ENCODE results near the gene STK24. TPM values are rescaled to one million over a fixed set of nuclear protein-coding genes. Genes with fewer than 3 reads are reported as not detected.

The STK24 gene
- total RNA-seq, 1 donor from 2014 or later: 26.2 TPM

- DNase-seq (ENCODE audit: low spot score): no peak
These were observed 101.4 kb downstream of the STK24 start for GRCh38 chr13:98475522-98475921.

- no peak for DNase-seq (ENCODE audit: low spot score)
These were observed 102.1 kb downstream of the STK24 start for GRCh38 chr13:98474761-98475160.

DNA sequence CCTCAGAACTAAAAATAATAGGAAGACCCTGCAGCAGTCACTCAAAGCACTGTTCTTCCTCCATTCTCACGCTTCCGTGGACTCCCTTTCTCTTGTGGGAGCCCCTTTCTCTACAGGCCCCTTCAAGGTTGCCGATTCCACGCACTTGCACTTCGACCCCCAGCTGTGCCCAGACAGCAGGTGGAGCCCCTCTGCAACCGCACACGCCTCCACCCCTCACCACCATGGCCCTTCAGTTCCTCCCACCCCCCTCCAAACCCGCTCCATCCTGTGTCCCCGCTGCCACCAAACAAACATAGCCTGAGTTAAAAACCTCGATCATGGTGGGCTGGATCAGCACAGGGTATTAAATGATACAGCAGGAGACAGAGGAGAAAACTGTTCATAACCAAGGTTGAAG, 102.6 kb downstream of the STK24 start:
- no peak for DNase-seq (ENCODE audit: low spot score)

- DNase-seq (ENCODE audit: low spot score): no peak
These were observed 103.1 kb downstream of the STK24 start for GRCh38 chr13:98473788-98474144.

DNA sequence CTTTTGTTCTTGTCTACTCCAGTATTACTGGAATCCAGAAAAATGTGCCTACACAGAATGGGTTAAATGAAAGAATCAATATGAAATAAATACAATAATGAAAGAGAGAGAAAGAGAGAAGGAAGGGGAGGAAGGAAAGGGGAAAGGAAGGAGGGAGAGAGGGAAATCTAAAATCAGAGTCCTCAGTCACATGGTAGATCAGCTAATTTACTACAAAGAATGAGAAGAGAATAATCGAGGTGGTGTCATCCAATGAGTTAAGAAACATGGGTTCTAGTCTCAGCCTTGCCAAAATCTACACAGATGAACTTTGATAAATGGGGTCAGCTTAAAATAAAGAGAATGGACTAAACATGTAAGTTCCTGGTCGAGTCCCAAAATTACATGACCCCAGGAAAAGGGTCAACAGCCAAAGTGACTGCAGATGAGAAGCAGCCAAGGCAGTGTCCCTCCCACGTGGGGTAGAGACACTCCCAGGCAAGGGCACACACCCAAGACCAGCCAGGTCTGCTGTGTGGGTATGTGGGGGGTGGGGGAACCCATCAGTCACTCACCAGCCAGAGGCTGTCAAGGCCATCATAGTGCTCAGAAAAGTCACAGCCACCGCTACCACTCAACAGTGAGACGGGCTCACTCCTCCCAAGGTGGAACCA, 103.6 kb downstream of the STK24 start:
- DNase-seq (ENCODE audit: low spot score): no peak

DNA sequence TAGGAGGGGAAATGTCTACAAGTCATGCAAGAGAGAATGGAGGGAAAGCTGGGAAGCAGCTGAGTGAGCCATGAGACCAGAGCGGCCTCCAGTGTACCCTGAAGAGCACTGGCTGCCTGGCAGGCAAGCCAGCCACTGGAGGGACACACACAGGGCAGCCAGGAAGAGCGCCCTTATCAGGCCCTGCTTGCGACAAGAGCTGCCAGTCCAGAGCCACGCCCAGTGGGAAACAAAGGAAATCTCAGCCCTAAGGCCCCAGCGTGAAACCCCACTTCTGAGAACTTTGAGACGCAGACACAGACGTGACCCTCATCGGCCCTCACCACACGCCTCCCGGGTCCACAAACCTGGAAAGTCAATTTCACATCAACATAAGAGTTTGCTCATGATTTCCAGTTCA, 105.0 kb downstream of the STK24 start:
- no peak for DNase-seq (ENCODE audit: low spot score)

DNA sequence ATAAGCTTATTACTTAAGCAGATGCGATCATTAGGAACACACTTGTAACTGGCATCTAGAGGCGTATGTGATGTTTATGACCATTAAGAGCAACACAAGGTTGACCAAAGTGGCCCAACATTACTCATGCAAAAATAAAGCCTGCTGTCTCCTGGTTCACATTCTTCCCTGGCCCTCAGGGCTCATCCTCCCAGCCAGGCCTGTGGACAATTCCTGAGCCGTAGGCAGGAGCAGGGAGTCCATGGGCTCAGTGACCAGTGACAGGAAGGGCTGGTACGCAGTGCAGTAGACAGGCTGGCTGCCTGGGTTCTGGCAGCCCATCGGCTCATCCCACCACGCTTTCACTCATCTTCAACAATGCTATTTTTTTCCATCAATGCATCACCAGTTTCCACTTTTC, 106.0 kb downstream of the STK24 start:
- no peak for DNase-seq (ENCODE audit: low spot score)

- DNase-seq (ENCODE audit: low spot score): no peak
These were observed 108.0 kb downstream of the STK24 start for GRCh38 chr13:98468929-98469328.

GRCh38 chr13:98468361-98468760, 108.5 kb downstream of the STK24 start:
- DNase-seq (ENCODE audit: low spot score): no peak

DNA sequence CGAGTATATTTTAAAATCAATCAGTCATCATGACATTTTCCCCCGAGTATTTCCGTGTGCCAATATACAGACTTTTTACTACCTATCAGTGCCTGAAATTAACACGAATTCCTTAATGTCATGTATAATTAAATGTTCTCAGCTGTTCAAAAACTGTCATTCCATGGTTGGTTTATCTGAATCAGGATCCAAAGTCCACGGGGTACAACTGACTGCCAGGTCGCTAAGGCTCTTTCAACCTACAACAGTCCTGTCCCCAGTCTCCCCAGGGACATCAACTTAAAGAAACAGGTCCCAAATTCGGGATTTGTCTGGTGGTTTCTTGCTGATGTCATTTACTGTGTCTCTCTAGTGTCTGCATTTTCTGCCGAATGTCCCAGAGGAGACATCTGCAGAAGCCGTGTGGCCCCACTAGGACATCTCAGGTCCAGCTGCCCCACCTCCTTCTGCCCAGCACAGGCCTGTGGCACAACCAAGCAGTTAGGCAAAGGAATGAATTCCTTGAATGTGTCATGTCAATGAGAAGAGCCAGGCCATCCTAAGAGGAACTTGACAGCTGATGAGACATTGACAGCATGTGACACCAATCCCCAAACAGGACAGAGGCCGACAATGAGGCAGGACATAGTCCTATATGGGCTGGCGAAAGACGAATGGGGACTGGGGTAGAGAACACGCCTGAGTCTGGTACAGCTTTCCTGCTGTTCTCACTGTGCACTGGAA, 109.5 kb downstream of the STK24 start:
- DNase-seq (ENCODE audit: low spot score): no peak

- no peak for DNase-seq (ENCODE audit: low spot score)
These were observed 110.2 kb downstream of the STK24 start for GRCh38 chr13:98466634-98467236.

- no peak for DNase-seq (ENCODE audit: low spot score)
These were observed 114.0 kb downstream of the STK24 start for GRCh38 chr13:98462946-98463345.

GRCh38 chr13:98462241-98462882, 114.5 kb downstream of the STK24 start:
- no peak for DNase-seq (ENCODE audit: low spot score)

- no peak for DNase-seq (ENCODE audit: low spot score)
These were observed 115.2 kb downstream of the STK24 start for GRCh38 chr13:98461486-98462240.

- DNase-seq (ENCODE audit: low spot score): no peak
These were observed 116.4 kb downstream of the STK24 start for GRCh38 chr13:98460516-98460915.

DNA sequence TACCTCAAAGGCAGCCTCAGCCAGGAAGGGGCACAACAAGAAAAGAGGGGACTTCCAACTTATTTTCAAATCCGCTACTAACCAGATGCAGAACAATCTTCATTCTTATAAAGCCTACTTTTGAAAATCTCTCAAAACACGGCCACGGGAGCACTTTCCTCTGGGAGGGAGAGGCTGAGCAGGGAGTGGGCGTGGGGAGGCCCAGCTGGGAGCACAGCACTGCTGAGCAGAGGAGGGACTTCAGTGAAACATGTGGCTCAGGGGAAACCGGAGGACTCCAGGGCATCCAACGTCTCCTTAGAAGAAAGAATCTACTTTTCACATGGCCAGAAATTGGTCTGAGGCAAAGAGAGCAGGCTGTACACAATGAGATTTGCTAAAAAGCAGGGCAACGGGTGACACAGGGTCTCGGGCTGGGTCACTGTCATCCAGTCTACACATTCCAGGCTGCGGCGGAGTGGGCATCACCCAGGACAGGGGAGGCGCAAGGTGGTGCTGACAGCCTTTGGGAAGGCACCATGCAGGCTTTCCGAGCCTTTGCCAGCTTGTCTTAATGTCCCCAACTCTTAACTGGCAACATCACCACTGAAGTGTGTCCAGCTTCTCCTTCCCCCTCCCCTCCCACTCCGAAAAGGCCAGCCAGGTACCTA, 117.1 kb downstream of the STK24 start:
- no peak for DNase-seq (ENCODE audit: low spot score)

DNA sequence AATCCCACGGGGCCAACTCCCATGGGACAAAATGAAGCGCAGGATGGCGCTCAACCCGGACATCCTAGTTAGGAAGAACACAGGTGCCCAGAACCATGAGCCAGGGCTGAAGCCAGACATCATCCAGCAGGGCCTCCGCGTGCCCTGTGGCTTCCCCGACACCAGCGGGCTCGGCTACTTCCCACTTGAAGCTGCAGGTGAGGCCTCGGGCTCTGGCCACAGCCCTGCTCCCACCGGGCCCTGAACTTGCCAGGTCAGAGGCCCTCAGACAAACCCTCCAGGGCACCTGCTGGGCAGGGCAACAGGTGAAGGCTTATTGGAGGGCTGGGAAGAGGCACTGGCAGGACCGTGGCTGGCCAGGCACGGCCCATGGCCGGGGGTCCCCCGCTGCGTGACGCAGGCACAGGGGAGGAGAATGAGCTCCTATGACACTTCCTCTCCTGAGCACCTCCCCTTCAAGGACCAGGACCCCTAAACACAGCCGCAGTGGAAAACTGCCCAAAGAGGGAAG, 117.7 kb downstream of the STK24 start:
- no peak for DNase-seq (ENCODE audit: low spot score)

- no peak for DNase-seq (ENCODE audit: low spot score)
These were observed 118.5 kb downstream of the STK24 start for GRCh38 chr13:98458431-98458830.

DNA sequence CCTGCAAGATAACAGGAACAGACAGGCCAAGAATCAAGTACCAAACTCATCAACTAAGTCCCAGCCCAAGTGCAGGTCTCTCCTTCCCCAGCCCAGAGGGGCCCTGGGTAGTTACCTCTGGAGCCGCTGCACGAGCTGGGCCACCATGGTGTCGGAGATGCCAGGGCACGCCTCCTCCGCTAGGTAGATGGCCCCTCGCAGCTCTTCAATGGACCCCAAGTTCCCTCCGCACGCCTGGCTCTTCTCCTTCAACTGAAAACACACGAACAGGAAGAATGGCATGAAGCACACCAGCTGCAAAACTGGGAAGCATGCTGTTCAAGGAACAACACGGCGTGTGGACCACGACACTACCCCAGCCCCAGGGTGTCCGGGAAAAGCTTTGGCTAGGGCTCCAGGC, 119.9 kb downstream of the STK24 start:
- no peak for DNase-seq (ENCODE audit: low spot score)

DNA sequence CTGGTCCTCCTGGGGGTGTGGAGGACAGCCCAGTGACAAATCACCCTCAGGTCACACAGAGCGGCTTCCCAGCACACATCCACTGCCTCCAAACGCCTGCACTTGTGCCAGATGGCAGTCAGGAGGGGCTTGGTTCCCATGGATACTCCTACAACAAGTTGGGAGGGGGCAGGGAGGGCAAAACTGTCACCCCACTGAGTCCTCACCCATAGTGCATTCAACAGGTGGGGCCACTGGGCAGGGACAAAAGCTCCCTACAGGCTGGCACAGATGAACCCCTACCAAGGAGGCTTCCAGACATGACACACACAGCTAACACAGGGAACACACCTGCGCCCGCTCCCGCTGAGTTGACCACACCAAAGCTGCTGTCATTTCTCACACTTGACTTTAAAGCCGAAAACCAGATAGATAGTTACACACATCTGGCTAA, 120.5 kb downstream of the STK24 start:
- no peak for DNase-seq (ENCODE audit: low spot score)

DNA sequence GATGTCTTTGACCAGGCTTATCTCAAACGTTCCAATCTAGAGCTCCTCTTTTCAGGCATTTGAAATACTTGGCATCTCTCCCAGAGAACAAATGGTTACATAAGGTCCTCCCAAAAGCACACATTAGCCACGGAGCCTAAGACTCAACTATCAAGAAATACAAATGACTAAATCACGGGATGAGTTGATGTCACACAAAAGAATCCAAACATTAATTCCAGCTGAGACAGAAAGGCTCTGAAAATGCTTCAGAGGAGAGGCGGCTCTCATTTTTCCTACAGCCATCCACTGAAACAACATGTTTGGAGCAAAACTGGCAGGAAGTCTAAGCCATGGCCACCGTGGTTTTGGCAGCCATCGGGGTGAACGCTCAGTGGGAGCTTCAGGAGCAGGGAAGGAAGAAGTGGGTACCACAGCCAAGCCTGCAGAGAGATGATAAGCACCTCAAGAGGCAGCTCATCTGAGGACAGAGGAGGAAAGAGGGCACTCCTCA, 122.5 kb downstream of the STK24 start:
- peak; percentile 91 for DNase-seq (ENCODE audit: low spot score)
